AG09319 (cell line): ENCODE data around the gene ETV3L.

Source experiments
- DNase-seq: peaks from one replicate; pipeline ENCODE4 v3.0.0-alpha.2; 2010; ENCODE audit warnings: low read depth; ENCODE audit errors: extremely low read depth
- CTCF ChIP-seq: IDR thresholded peaks from 2 replicates; pipeline ENCODE4 v1.5.1; 2011; ENCODE audit warnings: low read depth, mild to moderate bottlenecking, inconsistent platforms, low read length, moderate library complexity

ETV3L gene

GRCh38 chr1:157096881-157097280 lies 2.7 kb downstream of the ETV3L start:
- DNase-seq = no peak
- TF ChIP-seq CTCF = no peak

DNA sequence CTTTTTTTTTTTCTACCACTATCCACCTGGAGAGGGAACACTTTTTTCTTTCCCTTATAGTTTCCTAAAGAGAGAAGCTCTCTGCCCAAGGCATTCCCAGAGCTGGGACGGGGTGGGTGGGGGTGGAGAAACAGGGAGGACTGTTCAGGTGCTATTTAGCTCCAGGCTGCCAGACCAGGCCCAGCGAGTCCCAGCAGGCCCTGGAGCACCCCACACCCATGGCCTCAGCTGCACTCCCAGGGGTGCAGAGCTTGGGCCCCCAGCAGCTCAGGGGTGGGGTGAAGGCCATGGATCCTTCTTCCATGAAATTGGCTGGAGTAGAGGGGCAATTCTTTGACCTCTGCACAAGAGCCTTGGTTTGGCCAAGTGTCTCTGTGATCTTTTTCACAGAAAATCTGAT lies 4.1 kb downstream of the ETV3L start:
- no peak for TF ChIP-seq CTCF
- DNase-seq = no peak

- DNase-seq = no peak
- no peak for TF ChIP-seq CTCF
These were observed 4.5 kb downstream of the ETV3L start for GRCh38 chr1:157095091-157095490.

DNA sequence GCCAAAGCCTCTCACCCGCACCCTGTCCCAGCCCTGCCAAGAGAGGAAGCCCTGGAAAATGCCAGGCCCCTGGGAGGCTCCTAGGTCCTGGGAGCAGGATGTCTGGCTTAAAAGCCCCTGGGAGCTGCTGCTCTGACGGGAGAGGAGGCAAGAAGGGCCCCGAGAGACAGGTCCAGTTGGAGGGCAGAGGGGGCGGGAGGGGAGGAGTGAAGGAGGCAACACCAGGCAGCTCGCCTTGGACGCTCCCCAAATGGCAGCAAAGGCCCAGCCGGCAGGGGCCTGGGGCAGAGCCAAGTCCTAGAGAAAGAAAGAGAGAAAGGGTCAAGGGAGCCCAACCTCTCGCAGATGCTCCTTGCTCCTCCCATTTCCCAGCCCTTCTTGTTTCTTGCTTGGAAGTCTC lies 6.8 kb downstream of the ETV3L start:
- TF ChIP-seq CTCF = no peak
- no peak for DNase-seq

- no peak for DNase-seq
- TF ChIP-seq CTCF = no peak
These were observed 7.8 kb downstream of the ETV3L start for GRCh38 chr1:157091668-157092273.

DNA sequence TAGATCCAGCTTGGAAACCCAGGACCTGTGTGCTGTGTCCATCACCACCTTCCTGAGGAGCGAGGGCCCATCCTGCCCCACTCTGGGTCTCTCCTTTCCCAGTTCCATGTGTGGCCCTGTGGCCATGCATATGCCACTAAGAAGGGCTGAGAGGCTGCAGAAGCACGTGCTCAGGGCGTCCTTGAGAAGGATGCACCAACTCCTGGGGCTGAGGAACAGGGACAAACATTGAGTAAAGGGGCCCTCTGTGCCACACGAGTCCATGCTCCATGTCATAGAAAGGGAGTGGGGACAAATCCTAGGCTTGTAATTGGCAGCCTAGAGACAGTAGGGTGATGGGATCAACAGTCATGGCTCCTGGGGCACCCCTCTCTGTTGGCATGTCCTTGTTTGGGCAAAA lies 8.4 kb downstream of the ETV3L start:
- DNase-seq = no peak
- no peak for TF ChIP-seq CTCF

GRCh38 chr1:157090771-157091170 lies 8.8 kb downstream of the ETV3L start:
- TF ChIP-seq CTCF = no peak

More at GRCh38 chr1:157090771-157091170, 8.8 kb downstream of the ETV3L start:
- DNase-seq = no peak
